GM10266 (cell line): ENCODE results near the gene IER3IP1.
"Not testable (repeated sequence)": the region's sequence is repeated elsewhere in the genome, so short reads cannot be mapped to it uniquely, and the experiment has no call there.

Experiments
- DNase-seq: peaks from one replicate; pipeline ENCODE4 v3.0.0; 2012; ENCODE audit errors: extremely low spot score
- CTCF ChIP-seq: IDR thresholded peaks from 2 replicates; pipeline ENCODE4 v1.5.1; 2012; ENCODE audit warnings: mild to moderate bottlenecking, low read depth; ENCODE audit not compliant: control insufficient read depth, insufficient read depth; ENCODE audit errors: missing control alignments

The IER3IP1 gene

GRCh38 chr18:47191961-47192360, 15.8 kb upstream of the IER3IP1 start:
- no peak for TF ChIP-seq CTCF
- no peak for DNase-seq

DNA sequence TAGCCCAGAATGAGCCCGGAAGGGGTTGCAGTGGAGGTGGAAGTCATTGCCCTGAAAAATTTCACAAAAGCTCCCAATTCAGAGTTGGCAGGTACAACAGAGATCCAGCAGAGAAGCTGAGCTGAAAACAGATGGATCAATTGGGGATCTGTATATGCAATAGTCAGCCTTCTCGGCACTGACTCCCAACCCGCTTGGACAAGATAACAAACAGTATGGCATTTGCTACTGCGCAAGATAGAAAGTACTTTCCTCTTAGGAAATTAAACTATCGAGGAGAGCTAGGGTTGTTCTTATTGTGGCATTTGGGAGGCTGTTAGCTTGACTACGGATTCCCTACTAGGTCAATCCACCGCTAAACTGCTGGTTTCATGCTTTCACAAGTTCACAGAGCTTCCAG, 11.6 kb upstream of the IER3IP1 start:
- TF ChIP-seq CTCF: no peak
- no peak for DNase-seq

DNA sequence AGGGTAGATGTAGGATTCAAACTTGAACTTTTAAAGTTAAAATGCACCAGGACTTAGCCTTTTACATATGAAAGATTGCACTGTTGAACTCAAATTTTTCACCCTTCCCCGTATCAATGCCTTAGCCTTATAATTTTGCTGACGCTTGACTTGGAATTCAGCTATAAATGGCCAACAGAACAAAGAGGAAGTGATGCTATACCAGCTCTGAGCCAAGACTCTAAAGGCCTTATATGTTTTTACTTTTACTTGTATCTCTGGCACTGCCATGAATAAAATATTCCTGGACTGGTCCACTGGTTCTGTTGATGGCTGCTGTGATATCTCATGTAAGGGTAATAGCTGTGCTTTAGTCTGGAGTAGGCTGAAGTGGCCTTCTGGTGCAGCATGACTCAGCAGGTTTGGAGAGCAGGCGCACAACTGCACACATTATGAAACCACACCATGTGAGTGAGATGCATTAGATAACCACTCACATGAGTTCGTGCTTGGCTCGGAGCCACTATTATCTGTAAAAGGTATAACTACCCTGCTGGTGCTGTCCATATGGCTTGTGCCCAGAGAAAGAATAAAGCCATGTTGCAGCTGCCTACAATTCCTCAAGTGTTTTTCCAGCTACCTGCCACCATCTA, 8.4 kb upstream of the IER3IP1 start:
- no peak for TF ChIP-seq CTCF
- DNase-seq: no peak

GRCh38 chr18:47182156-47182555, 6.0 kb upstream of the IER3IP1 start:
- not testable (repeated sequence) for DNase-seq

DNA sequence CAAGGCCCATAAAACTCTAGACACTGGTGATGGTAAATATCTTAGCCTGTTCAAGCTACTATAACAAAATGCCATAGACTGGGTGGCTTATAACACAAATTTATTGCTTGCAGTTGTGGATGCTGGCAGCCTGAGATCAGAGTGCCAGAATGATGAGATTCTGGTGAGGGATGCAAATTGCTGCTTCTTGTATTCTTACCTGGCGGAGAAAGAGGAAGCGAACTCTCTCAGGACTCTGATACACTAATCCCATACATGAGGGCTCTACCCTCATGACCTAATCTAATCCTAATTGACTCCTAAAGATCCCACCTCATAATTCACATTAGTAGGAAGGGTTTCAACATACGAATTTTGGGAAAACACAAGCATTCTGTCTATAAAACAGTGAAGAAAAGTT, 4.6 kb upstream of the IER3IP1 start:
- TF ChIP-seq CTCF: no peak
- no peak for DNase-seq

GRCh38 chr18:47179520-47179919, 3.4 kb upstream of the IER3IP1 start:
- DNase-seq: no peak
- no peak for TF ChIP-seq CTCF

DNA sequence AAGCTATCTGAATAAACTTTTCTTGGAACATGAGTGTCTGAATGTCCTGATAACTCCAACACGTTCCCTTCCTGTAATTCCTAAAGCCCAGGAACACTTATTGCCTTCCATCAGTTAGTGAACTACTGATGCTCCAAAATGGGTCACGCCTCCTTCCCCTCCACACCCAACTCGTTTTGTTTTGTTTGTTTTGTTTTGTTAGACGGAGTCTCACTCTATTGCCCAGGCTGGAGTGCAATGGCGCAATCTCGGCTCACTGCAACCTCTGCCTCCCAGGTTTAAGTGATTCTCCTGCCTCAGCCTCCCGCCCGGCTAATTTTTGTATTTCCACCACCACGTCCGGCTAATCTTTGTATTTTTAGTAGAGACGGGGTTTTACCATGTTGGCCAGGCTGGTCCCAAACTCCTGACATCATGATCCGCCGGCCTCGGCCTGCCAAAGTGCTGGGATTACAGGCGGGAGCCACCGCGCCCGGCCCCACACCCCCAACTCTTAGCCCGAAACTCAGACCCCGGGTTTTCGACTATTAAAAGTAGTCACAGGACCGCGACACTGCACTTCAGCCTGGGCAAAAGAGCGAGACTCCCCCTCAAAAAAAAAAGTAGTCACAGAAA, 774 bp downstream of the IER3IP1 start:
- no peak for DNase-seq
- TF ChIP-seq CTCF: no peak
